HG03095 (cell line): ENCODE data around the gene IL15RA.
"Not testable (repeated sequence)": the region's sequence is repeated elsewhere in the genome, so short reads cannot be mapped to it uniquely, and the experiment has no call there.

ENCODE experiments used
- ATAC-seq: cut with Tn5 transposase; IDR thresholded peaks from one replicate; pipeline ENCODE4 v1.9.1; 2021; ENCODE audit warnings: moderate library complexity; ENCODE audit not compliant: unreplicated experiment

The IL15RA gene

GRCh38 chr10:5933909-5934546 is 43.3 kb downstream of the IL15RA start:
- no peak for ATAC-seq

GRCh38 chr10:5932345-5932744 is 45.0 kb downstream of the IL15RA start:
- ATAC-seq = no peak

GRCh38 chr10:5930272-5930671 is 47.1 kb downstream of the IL15RA start:
- ATAC-seq = no peak

- no peak for ATAC-seq
Measured at GRCh38 chr10:5929442-5929841, 47.9 kb downstream of the IL15RA start.

- no peak for ATAC-seq
Measured at GRCh38 chr10:5927306-5927705, 50.0 kb downstream of the IL15RA start.

- ATAC-seq = no peak
Measured at GRCh38 chr10:5924889-5925288, 52.5 kb downstream of the IL15RA start.

GRCh38 chr10:5921746-5922145 is 55.6 kb downstream of the IL15RA start:
- no peak for ATAC-seq

GRCh38 chr10:5919568-5919967 is 57.8 kb downstream of the IL15RA start:
- ATAC-seq = no peak

GRCh38 chr10:5918763-5919162 is 58.6 kb downstream of the IL15RA start:
- no peak for ATAC-seq

- ATAC-seq = no peak
Measured at GRCh38 chr10:5917305-5917704, 60.0 kb downstream of the IL15RA start.

- no peak for ATAC-seq
Measured at GRCh38 chr10:5915451-5915850, 61.9 kb downstream of the IL15RA start.

GRCh38 chr10:5913736-5914135 is 63.6 kb downstream of the IL15RA start:
- ATAC-seq = no peak

GRCh38 chr10:5911670-5912069 is 65.7 kb downstream of the IL15RA start:
- no peak for ATAC-seq

- ATAC-seq = no peak
Measured at GRCh38 chr10:5910323-5911100, 66.8 kb downstream of the IL15RA start.

GRCh38 chr10:5908676-5909075 is 68.7 kb downstream of the IL15RA start:
- not testable (repeated sequence) for ATAC-seq

- no peak for ATAC-seq
Measured at GRCh38 chr10:5906651-5907050, 70.7 kb downstream of the IL15RA start.

- ATAC-seq = no peak
Measured at GRCh38 chr10:5905854-5906507, 71.4 kb downstream of the IL15RA start.

- peak; percentile 95 for ATAC-seq
Measured at GRCh38 chr10:5904227-5904626, 73.1 kb downstream of the IL15RA start.

- ATAC-seq = no peak
Measured at GRCh38 chr10:5903563-5903962, 73.8 kb downstream of the IL15RA start.

GRCh38 chr10:5902511-5903274 is 74.7 kb downstream of the IL15RA start:
- ATAC-seq = no peak
